ENCODE measurements around the gene PYGB.

- TF ChIP-seq, protein P1, sequence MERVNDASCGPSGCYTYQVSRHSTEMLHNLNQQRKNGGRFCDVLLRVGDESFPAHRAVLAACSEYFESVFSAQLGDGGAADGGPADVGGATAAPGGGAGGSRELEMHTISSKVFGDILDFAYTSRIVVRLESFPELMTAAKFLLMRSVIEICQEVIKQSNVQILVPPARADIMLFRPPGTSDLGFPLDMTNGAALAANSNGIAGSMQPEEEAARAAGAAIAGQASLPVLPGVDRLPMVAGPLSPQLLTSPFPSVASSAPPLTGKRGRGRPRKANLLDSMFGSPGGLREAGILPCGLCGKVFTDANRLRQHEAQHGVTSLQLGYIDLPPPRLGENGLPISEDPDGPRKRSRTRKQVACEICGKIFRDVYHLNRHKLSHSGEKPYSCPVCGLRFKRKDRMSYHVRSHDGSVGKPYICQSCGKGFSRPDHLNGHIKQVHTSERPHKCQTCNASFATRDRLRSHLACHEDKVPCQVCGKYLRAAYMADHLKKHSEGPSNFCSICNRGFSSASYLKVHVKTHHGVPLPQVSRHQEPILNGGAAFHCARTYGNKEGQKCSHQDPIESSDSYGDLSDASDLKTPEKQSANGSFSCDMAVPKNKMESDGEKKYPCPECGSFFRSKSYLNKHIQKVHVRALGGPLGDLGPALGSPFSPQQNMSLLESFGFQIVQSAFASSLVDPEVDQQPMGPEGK (CRISPR knock-in tag; IDR thresholded peaks at IDR 0.05; ENCODE audit: borderline replicate concordance), result 0 out of 2 replicates have a peak, but pooled peaks have one; percentile 25
- no peak for TF ChIP-seq ZFP30 (CRISPR knock-in tag; IDR thresholded peaks at IDR 0.05)
- TF ChIP-seq PPARA (CRISPR knock-in tag; IDR thresholded peaks at IDR 0.05; ENCODE audit: borderline replicate concordance), result no peak
- no peak for TF ChIP-seq CSRNP3 (CRISPR knock-in tag; IDR thresholded peaks at IDR 0.05)
- TF ChIP-seq POU6F1 (CRISPR knock-in tag; IDR thresholded peaks at IDR 0.05; ENCODE audit: borderline replicate concordance, low read depth), result no peak
- TF ChIP-seq ZFP3 (CRISPR knock-in tag; IDR thresholded peaks at IDR 0.05), result no peak
- no peak for TF ChIP-seq OSR1 (CRISPR knock-in tag; IDR thresholded peaks at IDR 0.05)
- no peak for TF ChIP-seq ARNTL (CRISPR knock-in tag; IDR thresholded peaks at IDR 0.05; ENCODE audit: borderline replicate concordance, low read depth)
These were observed 10.1 kb upstream of the PYGB start for GRCh38 chr20:25237610-25238318.
